NCI-H226 (cell line): ENCODE measurements around the gene SCYGR8.
"Not testable (repeated sequence)": the region's sequence is repeated elsewhere in the genome, so short reads cannot be mapped to it uniquely, and the experiment has no call there.

ENCODE experiments used
- DNase-seq: peaks from one replicate; pipeline ENCODE4 v3.0.0-alpha.2; 2015

Gene SCYGR8

DNA sequence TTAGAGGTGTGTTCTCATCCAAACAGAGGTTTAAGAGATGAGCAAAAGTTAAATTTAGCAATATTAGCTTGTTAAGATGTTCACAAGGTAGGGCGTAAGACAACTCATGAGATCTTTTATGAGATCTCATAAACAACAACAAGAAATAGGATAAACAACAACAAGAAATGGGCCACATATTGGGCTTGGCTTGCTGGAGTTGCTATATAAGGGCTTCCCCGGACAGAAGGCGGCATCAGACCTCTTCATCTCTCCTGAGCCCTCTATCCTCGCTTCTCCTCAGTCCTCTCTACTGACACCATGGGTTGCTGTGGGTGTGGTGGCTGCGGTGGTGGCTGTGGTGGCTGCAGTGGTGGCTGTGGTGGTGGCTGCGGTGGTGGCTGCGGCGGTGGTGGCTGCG is at the start of gene SCYGR8:
Gene SCYGR8 (plus strand): TSS at position 301 of the 400 bp plus-strand sequence. CDS start 0 bp downstream, at position 301.
- DNase-seq: no peak

GRCh38 chr2:227696990-227697679 is 48.6 kb upstream of the SCYGR8 start:
- no peak for DNase-seq

DNA sequence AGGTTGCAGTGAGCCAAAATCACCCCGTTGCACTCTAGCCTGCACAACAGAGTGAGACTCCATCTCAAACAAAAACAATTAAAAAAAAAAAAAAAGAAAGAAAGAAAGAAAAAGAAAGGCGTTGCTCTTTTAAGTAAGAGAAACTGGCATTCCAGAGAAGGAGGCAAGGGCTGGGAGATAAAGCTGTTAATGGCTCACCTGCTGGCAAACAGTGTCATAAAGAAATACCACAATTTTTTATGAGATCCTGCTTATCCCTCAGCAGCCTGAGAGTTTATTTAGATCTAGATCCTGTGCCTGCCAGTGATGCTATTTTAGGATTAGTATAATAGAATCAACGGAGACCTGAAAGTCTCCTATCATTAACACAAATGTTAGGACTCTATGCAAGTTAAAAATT is 44.1 kb upstream of the SCYGR8 start:
- DNase-seq: no peak

GRCh38 chr2:227703280-227703732 is 42.4 kb upstream of the SCYGR8 start:
- DNase-seq: peak; percentile 83

- peak; percentile 75 for DNase-seq
These were observed 41.7 kb upstream of the SCYGR8 start for GRCh38 chr2:227703961-227704360.

GRCh38 chr2:227706859-227707258 is 38.8 kb upstream of the SCYGR8 start:
- DNase-seq: no peak

- DNase-seq: no peak
These were observed 38.3 kb upstream of the SCYGR8 start for GRCh38 chr2:227707390-227707789.

DNA sequence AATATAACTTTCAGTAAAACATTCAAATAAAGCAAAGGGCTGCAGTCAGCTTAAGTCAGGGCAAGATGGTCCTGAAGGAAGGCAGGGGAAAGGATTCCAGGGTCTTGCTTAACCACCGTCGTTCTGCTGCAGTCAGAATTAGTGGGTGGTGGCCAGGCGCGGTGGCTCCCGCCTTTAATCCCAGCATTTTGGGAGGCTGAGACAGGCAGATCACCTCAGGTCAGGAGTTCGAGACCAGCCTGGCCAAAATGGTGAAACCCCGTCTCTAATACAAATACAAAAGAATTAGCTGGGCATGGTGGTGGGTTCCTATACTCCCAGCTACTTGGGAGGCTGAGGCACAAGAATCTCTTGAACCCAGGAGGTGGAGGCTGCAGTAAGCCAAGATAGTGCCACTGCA is 34.7 kb upstream of the SCYGR8 start:
- DNase-seq: no peak

- no peak for DNase-seq
These were observed 32.4 kb upstream of the SCYGR8 start for GRCh38 chr2:227713291-227713690.

GRCh38 chr2:227716501-227716900 is 29.2 kb upstream of the SCYGR8 start:
- DNase-seq: no peak

GRCh38 chr2:227717687-227718567 is 27.8 kb upstream of the SCYGR8 start, which contains the start of gene SLC19A3:
TSS of gene SLC19A3 (minus strand) at chr2:227718028. CDS start at chr2:227702318, 15,710 bp downstream.
- DNase-seq: peak; percentile 70

DNA sequence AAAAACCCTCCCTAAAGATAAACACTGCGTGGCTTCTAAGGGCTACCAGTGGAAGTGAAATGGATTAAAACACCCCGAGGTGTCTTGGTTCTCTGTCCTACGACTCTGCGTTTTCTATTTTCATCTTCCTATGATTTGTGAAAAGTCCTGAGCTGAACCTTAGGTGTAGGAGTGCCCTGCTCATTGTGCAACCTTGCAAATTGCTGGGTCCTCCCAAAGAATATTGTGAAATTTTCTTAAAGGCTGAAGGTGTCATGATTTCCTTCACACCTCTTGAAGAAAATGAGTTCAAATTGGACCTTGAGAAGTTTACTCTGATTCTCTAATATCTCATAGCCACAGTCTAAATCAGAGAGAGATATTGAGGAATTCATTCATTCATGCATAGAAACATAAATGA is 26.1 kb upstream of the SCYGR8 start:
- peak; percentile 18 for DNase-seq

GRCh38 chr2:227720680-227721079 is 25.0 kb upstream of the SCYGR8 start:
- peak; percentile 61 for DNase-seq

DNA sequence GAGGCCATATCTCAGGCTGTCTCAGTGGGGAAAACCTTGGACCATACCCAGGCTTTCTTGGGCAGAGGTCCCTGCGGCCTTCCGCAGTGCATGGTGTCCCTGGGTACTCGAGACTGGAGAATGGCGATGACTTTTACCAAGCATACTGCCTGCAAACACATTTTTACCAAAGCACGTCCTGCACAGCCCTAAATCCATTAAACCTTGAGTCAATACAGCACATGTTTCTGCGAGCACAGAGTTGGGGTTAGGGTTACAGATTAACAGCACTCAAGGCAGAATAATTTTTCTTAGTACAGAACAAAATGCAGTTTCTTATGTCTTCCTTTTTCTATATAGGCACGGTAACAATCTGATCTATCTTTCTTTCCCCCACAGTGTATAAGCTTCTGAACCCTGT is 22.9 kb upstream of the SCYGR8 start:
- DNase-seq: not testable (repeated sequence)

- DNase-seq: no peak
These were observed 21.2 kb upstream of the SCYGR8 start, which contains the start of gene SCYGR6 for GRCh38 chr2:227724394-227725039. TSS of gene SCYGR6 (minus strand) at chr2:227724757. CDS start at chr2:227724757, 0 bp downstream.

DNA sequence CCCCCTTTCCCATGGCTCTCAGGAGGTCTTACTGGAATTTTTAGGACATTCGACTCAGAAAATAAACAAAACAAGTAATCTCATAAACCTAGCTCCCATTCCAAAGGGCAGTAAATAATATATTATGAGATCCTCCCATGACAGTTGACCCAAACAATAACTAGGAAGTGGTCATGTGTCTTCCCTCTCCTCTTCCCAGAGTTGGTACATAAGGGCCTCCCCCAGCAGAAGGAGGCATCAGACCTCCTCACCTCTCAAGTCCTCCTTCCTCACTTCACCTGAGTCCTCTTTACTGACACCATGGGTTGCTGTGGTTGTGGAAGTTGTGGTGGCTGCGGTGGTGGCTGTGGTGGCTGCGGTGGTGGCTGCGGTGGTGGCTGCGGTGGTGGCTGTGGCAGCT is 17.7 kb upstream of the SCYGR8 start, which contains the start of gene SCYGR7:
Gene SCYGR7 (plus strand): TSS at position 301 of the 400 bp plus-strand sequence. CDS start 0 bp downstream, at position 301.
- DNase-seq: no peak

DNA sequence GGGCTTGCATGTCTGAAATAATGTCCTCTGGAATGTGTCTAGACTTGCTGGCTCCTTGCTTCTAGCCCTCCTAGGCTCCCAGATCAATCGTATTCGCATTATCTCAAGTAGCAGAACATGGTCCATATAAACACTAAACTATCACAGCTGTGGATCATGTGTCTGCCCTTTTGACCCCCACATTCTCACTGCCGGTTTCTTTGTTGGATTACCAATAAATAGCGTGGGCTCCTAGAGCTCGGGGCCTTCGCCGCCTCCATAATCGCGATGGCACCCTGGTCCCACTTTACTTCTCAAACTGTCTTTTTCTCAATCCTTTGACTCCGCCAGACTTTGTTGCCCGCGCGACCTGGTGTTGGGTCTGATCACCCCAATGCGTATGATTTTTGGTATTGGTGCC is 6.3 kb upstream of the SCYGR8 start:
- no peak for DNase-seq

DNA sequence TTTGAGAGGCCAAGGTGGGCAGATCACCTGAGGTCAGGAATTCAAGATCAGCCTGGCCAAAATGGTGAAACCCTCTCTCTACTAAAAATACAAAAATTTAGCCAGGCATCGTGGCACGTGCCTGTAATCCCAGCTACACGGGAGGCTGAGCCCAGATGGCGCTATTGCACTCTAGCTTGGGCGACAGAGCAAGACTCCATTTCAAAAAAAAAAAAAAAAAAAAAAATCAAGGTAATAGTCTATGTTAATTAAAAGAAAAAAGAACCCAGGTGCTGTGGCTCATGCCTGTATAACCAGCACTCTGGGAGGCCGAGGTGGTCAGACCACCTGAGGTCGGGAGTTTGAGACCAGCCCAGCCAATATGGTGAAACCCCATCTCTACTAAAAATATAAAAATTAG is 5.0 kb upstream of the SCYGR8 start:
- not testable (repeated sequence) for DNase-seq

GRCh38 chr2:227748079-227748478 is 2.4 kb downstream of the SCYGR8 start:
- DNase-seq: no peak

GRCh38 chr2:227756261-227756660 is 10.6 kb downstream of the SCYGR8 start:
- not testable (repeated sequence) for DNase-seq

DNA sequence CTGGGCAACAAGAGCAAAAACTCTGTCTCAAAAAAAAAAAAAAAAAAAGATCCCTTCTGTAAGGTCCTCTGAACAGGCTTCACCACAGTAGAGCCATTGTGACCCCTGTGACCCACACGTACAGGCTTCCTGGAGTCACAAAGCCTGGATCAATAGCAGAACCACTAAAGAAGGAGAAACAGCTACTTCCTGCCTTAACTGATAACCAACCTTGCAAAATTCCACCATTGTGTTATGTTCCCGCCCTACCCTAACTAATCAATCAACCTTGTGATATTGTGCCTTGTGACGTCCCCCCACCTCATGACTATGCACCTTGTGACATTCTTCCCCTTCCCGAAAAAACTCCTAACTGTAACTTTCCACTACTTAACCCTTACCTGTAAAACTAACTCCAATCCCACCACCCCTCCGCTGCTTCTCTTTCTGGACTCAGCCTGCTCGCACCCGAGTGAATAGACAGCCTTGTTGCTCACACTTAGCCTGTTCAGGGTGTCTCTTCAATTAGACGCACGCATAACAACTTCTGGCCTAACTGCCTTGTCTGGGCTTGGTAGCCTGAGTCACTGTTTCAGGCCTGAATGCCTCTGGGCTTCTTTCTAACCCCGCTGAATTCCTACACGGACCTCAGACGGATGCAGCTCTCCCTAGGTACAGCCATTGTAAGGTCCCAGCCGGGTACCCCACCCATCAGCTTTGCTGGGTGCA is 13.9 kb downstream of the SCYGR8 start:
- no peak for DNase-seq

DNA sequence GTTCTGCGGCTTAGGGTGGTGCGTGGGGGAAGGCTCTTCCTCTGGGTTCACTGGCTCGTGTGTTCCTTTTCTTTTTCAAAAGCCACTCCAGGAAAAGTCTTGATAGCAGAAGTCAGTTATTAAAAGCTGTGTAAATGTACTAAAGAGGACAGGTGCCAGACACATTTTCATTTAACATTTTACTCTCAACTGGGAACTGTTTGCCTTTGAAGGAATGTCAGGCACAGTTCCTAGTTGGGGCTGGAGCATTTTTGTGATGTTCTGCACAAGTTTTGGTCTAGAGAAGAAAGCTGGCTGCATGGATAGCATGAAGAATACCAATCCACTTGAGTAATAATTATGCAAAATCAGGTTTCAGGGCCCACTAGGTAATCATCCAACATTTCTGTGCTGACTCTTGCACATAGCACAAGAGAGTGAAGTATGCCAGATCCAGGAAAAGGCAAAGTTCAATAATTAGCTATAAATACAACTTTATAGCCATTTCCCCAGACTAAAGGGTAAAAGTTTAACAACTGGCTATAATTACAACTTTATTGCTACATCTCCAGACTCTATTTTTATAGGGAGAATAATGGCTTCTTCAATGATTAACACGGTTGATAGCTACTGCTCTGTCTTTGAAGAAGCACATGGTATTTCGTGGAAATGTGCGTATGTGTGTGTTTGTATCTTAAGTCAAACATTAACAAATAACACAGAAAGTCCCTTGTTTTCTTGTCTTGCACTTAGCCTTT is 16.2 kb downstream of the SCYGR8 start:
- no peak for DNase-seq
